NK-92 treated with Interleukin-12 subunit alpha and Interleukin-12 subunit beta, amount 100 ng/mL, for 24 hours (cell line): ENCODE results near the gene KIAA1328.

Experiments used
- DNase-seq: peaks from one replicate; lab custom pipeline; 2025; lab: John Stamatoyannopoulos, UW

KIAA1328 gene

DNA sequence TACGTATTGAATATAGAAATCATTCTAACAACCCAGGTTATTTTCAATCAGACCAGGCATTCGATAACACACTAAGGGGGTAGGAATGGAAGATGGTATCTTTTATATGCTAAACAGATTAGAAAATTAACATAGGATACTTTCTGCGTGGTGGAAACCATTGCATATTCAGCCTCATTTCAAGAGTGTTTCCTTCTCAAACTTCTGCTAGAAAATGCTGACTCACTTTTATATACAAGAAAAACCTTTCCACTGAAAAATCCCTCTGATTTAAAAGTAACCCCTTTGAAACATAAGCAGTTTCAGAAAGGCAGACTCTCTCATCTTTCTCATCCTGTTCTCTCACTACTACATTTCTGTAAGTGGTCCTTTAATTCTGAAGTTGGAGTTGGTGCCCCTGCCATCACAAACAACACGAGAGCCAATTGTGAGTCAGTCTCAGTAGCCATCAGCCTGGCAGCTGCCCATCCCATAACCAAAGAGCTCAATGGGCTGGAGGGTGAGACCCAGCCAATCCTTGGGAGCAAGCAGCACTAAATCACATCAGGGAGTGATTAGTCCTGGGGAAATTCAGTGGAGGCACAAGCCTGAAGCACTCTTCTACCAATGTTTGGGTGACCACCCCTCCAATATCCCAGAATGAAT, 393.5 kb downstream of the KIAA1328 start:
- DNase-seq = no peak

DNA sequence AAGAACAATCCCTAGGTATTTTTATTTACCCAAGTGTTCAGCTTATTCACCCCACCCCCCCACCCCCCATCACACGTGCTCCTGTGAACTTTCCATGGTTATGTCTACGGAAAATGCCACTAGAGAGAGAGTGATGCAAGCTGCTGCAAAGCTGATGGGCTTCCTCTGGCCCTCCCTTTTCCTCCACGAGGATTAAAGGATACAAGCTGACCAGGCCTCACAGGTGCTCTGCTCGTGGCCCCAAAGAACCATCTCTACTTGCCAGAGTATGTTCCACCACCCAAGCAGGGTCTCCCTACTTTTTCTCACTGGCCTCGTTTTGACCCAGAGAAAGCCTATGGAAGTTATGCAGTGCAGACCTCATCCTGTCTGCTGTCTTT, 394.1 kb downstream of the KIAA1328 start:
- no peak for DNase-seq

- no peak for DNase-seq
Observed at GRCh38 chr18:37225279-37225678, 396.4 kb downstream of the KIAA1328 start.

DNA sequence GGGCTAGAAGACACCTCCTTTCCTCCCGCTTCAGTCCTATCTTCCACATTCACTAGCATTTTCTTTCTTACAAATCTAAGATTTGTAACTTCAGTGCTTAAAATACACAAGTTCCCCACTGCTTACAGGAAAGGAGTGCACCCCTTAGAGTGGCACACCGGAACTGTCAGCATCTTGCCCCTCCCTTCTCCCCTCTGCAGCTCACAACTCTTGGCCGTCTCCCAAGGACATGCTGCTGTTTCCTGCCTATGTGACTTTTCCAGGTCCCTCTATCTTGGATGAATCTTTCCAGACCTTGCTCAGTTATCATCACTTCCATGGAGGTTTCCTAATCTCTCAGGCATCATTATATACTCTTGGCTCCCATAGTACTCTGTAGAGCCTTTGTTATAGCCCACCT, 401.8 kb downstream of the KIAA1328 start:
- no peak for DNase-seq

- DNase-seq = no peak
Observed at GRCh38 chr18:37231251-37231650, 402.3 kb downstream of the KIAA1328 start.

- no peak for DNase-seq
Observed at GRCh38 chr18:37235583-37235982, 406.7 kb downstream of the KIAA1328 start.

DNA sequence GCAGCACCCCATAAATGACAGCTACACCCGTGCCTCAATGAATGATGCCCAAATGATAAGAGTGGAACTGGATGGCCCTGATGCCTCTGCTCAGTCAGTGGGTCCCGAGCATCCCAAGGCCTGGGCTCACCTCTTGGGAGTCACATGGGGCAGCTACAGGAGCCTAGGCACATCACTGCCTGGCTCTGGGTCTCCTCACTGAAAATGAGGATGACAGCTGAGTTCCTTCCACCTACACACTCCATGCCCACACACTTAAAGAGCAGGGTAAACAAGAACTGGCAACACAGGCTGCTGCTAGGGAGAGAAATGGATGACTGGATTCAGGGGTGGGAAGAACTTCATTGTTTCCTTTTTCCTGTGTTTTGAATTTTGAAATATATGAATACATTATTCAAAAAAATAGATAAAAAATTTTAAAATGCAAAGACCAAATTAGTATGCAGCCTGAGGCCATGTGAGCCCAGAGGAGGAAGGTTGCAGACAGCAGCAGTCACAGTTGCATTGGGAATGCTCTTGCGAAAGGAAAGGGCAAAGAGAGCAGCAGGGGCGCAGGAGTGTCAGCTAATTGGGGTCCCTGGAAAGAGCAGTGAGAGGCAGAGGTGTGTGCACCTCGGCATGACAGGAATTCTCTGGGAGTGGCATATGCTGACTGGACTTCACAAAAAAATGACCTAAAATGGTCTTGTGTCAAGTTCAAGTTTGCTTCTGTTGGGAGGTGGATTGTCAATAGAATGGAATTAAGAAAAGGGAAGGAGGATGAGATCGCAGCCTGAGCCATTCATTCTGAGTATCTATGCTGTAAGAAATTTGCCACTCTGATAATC, 409.6 kb downstream of the KIAA1328 start:
- no peak for DNase-seq

- no peak for DNase-seq
Observed at GRCh38 chr18:37242091-37242490, 413.2 kb downstream of the KIAA1328 start.

- no peak for DNase-seq
Observed at GRCh38 chr18:37242826-37243560, 414.1 kb downstream of the KIAA1328 start.

DNA sequence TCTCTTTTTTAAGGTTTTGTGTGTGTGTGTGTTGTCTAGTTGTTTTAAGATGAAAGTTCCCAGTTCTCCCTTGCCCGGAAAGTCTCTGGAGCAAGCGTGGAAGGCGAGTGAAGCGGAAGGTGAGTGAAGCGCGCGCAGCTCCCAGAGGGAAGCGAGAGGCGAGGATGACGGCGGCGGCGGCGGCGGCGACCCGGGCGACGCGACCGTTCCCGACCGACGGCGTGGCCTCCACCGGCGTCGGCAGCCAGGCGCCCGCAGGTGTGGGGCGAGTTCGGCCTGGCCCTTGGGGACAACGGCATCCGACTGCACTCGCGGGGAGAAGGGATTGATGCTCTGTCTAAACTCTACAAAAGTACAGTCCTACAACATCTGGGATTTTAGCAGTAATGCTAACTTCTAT, 414.8 kb downstream of the KIAA1328 start:
- DNase-seq = no peak

- DNase-seq = no peak
Observed at GRCh38 chr18:37244618-37245017, 415.7 kb downstream of the KIAA1328 start.

DNA sequence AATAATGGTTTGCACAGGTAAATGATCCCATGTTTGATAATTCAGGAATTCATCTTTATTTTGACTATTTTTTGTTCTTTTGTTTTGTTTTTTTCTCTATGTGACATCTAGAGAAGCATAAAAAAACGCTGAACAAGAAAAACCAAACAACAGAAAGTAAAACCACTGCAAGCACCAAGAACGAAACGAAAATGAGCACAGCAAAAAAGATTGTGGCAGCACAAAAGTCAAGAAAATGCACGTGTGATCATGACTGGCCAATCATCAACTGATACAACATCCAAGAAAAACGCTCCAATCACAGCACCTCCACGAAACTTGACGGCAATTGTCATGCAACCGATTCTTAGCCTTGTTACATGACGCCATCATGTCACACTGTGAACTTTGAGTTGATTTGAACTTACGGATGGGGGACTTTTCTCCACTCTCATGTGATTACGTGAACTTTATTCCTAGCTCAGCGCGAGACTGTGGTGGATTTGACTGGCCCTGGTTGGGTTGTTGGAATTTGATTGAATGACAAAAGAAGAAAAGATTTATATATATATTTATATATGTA, 417.9 kb downstream of the KIAA1328 start:
- DNase-seq = no peak

GRCh38 chr18:37247497-37248161, 418.7 kb downstream of the KIAA1328 start:
- DNase-seq = no peak

- no peak for DNase-seq
Observed at GRCh38 chr18:37248281-37248680, 419.4 kb downstream of the KIAA1328 start.

GRCh38 chr18:37249171-37249886, 420.4 kb downstream of the KIAA1328 start:
- no peak for DNase-seq

GRCh38 chr18:37249895-37250618, 421.1 kb downstream of the KIAA1328 start:
- no peak for DNase-seq

DNA sequence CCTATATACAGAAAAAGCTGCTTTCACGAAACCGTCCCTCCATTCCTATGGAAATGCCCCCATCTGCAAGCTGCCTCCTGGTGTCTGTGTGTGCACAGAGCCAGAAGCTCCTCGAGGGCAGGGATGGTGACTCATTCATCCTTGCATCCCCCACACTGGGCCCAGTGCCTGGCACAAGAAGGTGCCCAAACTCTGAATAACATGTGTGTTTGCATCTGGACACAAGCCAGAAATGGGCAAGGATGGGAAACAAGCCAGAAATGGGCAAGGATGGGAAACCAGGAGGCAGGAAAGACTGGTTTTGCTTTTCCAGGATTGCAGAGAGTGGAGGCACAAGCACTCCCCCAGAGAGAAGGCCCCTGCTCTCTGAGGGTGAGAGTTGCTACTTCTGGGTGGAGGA, 422.8 kb downstream of the KIAA1328 start:
- DNase-seq = no peak

GRCh38 chr18:37252342-37252741, 423.4 kb downstream of the KIAA1328 start:
- DNase-seq = no peak

DNA sequence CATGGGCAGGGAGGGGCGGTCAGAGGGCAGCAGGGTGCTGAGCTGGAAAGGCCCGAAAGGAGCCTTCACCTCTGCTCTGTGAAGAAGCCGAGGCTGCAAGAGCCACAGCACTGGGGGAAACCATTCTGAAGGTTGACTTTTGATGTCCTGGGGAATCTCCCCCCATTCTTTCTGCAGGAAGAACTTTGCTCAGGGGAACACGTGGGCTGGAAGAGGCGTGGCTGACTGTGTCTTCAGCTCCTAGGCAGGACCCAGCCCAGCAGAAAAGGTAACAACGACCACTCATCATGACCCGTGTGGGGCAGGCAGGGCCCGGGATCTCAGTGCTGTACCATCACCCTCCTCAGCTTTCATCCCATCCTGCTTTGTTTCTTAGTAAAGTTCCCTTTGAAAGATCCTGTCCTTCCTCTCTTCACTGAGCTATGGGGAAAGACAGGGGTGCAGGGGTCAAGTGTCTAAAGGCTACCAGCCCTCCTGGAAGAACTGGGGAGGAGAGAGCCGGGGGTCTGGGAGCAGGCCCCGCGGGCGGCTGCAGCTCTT, 424.0 kb downstream of the KIAA1328 start:
- no peak for DNase-seq
